ENCODE data around the gene PLEKHA6. TPM values are rescaled to one million over a fixed set of nuclear protein-coding genes. Genes with fewer than 3 reads are reported as not detected.

The PLEKHA6 gene
- total RNA-seq, 2 experiments from 2014 or later = 0.77 to 0.97 TPM

- POLR2A ChIA-PET = interaction anchor here (0.6 kb wide), 1 partner anchor 60 kb away, joined by 4 read pairs; no protein-coding TSS in a partner anchor
- no peak overlapping the region for H3K4me3 Mint-ChIP-seq
Measured at GRCh38 chr1:204358605-204359004, 1.1 kb downstream of the PLEKHA6 start.

GRCh38 chr1:204357551-204358490, 1.9 kb downstream of the PLEKHA6 start:
- Mint-ChIP-seq H3K27me3 (peaks cover 16% of the 10 kb centered on the region), H3K4me1 (peaks cover 3% of the 10 kb centered on the region), H3K4me3 (no peak overlapping the region), H3K9me3 (no peaks in the 10 kb centered on the region), H3K36me3 (no peaks in the 10 kb centered on the region), H3K27ac (no peak overlapping the region)
- POLR2A ChIA-PET = no interaction called here
- ATAC-seq (ENCODE audit: low read depth) = no peak
- no peak for DNase-seq

More at GRCh38 chr1:204358605-204359004, 1.1 kb downstream of the PLEKHA6 start:
- ATAC-seq (ENCODE audit: low read depth) (no peak), DNase-seq (no peak)
- Mint-ChIP-seq H3K27me3 (peaks cover 16% of the 10 kb centered on the region), H3K4me1 (peaks cover 3% of the 10 kb centered on the region), H3K36me3 (no peaks in the 10 kb centered on the region), H3K9me3 (no peaks in the 10 kb centered on the region), H3K27ac (no peak overlapping the region)

DNA sequence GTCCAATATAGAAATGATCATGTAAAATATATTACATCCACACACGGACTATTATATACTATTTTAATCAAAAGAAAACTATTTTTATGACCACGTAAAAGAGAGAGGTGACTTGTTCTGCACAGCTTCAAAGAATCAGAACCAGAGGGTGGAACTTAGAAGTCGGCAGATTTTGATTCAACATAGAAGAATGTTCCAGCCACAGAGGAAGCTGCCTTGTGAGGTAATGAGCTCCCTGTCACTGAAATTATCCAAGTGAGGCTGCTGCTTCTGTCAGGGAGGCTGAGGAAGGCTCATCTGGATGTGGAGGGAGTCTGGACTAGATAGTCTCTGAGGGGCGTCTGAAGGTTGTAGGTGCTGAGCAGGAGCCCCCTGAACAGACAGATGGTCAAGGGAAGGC, 2.7 kb downstream of the PLEKHA6 start:
- no peak for ATAC-seq (ENCODE audit: low read depth)
- H3K36me3 Mint-ChIP-seq = no peaks in the 10 kb centered on the region
- H3K4me3 Mint-ChIP-seq = no peak overlapping the region
- peaks cover 3% of the 10 kb centered on the region for H3K4me1 Mint-ChIP-seq
- no peaks in the 10 kb centered on the region for H3K9me3 Mint-ChIP-seq
- no peak for DNase-seq
- no peak overlapping the region for H3K27ac Mint-ChIP-seq
- POLR2A ChIA-PET = no interaction called here
- peaks cover 12% of the 10 kb centered on the region for H3K27me3 Mint-ChIP-seq

DNA sequence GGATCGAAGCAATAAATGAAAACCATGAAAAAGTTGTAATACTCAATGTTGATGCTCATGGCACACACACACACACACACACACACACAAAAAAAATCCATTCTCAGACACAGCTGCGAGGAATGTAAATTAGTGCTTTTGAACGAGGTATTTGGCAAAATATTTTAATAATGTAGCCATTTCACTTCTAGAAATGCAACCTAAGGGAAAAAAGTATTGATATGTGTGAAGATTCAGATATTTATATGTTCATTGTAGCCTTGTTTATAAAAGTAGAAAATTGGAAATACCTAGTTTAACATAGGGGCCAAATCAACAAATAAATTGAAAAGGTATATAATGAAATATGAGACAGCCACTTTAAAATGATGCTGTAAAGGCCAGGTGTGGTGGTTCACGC, 3.8 kb downstream of the PLEKHA6 start:
- no peaks in the 10 kb centered on the region for H3K9me3 Mint-ChIP-seq
- peaks cover 5% of the 10 kb centered on the region for H3K4me1 Mint-ChIP-seq
- H3K27ac Mint-ChIP-seq = no peak overlapping the region
- no peaks in the 10 kb centered on the region for H3K36me3 Mint-ChIP-seq
- DNase-seq (no peak), ATAC-seq (ENCODE audit: low read depth) (no peak)
- POLR2A ChIA-PET = no interaction called here
- no peak overlapping the region for H3K4me3 Mint-ChIP-seq
- H3K27me3 Mint-ChIP-seq = peaks cover 15% of the 10 kb centered on the region

DNA sequence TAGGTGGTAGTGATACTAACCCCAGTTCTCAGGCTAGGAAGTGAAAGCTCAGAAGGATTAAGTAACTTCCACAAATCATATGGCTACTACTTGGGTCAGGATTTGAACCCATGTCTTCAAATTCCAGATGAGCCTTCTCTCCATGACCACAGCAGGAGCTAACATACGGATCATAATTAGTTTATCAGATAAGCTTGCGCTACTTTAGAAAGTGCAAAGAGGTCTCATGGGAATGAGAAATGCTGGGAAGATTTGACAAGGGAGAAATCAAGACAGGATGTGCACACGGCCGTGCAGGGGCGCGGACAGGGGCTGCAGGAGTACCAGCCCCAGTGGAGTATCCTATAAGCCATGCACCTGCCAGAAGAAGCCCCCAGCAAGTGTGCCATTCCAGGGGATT, 5.2 kb downstream of the PLEKHA6 start:
- ATAC-seq (ENCODE audit: low read depth) (no peak), DNase-seq (no peak)
- no peak overlapping the region for H3K4me3 Mint-ChIP-seq
- H3K27me3 Mint-ChIP-seq = peaks cover 16% of the 10 kb centered on the region
- POLR2A ChIA-PET = no interaction called here
- no peaks in the 10 kb centered on the region for H3K9me3 Mint-ChIP-seq
- peaks cover 3% of the 10 kb centered on the region for H3K4me1 Mint-ChIP-seq
- no peak overlapping the region for H3K27ac Mint-ChIP-seq
- H3K36me3 Mint-ChIP-seq = no peaks in the 10 kb centered on the region

- Mint-ChIP-seq H3K4me1 (peaks cover 3% of the 10 kb centered on the region), H3K4me3 (no peak overlapping the region), H3K36me3 (no peaks in the 10 kb centered on the region), H3K27me3 (peaks cover 8% of the 10 kb centered on the region), H3K27ac (no peak overlapping the region), H3K9me3 (no peaks in the 10 kb centered on the region)
- POLR2A ChIA-PET = no interaction called here
- no peak for DNase-seq
- no peak for ATAC-seq (ENCODE audit: low read depth)
Measured at GRCh38 chr1:204353213-204353910, 6.4 kb downstream of the PLEKHA6 start.

DNA sequence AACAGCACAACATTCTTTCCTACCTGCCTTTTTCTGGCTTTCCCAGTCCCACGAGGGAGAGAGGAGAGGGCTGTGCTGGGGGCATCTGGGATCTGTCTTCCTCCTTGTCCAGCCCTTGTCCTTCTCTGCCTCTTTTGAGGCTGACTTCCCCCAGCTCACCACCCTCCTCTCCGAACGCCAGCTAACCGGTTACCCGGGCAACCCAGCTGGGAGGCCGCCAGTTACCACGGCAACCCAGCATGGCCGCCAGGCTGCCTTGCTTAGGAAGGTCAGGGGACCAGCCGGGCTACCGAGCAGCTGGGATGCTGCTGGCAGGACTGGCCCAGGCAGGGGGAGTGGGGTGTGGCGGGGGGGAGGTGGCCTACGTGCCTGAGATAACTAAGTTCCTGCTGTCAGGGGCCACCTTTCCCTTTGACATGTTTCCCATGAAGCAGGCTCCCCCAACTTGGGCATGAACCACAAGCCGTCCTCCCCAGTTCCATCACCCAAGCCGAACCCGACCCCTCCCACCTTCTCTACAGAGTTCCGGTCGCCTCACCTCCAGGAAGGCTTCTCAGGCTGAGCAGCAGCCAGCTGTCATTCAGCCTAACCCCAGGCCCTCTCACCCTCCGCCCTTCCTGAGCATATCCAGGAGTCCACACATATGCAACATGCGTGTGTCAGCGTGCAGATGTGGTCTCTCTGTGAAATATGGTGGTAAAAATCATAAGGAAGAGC, 8.7 kb downstream of the PLEKHA6 start:
- ATAC-seq (ENCODE audit: low read depth) (peak; percentile 30), DNase-seq (no peak)
- Mint-ChIP-seq H3K36me3 (no peaks in the 10 kb centered on the region), H3K4me1 (peaks cover 3% of the 10 kb centered on the region), H3K27me3 (peaks cover 8% of the 10 kb centered on the region), H3K4me3 (no peak overlapping the region), H3K27ac (no peak overlapping the region), H3K9me3 (no peaks in the 10 kb centered on the region)
- POLR2A ChIA-PET = no interaction called here

GRCh38 chr1:204350312-204350711, 9.4 kb downstream of the PLEKHA6 start:
- Mint-ChIP-seq H3K4me1 (peaks cover 3% of the 10 kb centered on the region), H3K36me3 (no peaks in the 10 kb centered on the region), H3K4me3 (no peak overlapping the region), H3K9me3 (no peaks in the 10 kb centered on the region), H3K27ac (no peak overlapping the region), H3K27me3 (peaks cover 8% of the 10 kb centered on the region)
- POLR2A ChIA-PET = interaction anchor here (0.6 kb wide), 1 partner anchor 498 kb away, joined by 3 read pairs; no protein-coding TSS in a partner anchor
- DNase-seq (no peak), ATAC-seq (ENCODE audit: low read depth) (no peak)

- Mint-ChIP-seq H3K27me3 (peaks cover 8% of the 10 kb centered on the region), H3K4me3 (no peak overlapping the region), H3K9me3 (no peaks in the 10 kb centered on the region), H3K27ac (no peak overlapping the region), H3K36me3 (no peaks in the 10 kb centered on the region), H3K4me1 (peaks cover 3% of the 10 kb centered on the region)
- DNase-seq = no peak
- POLR2A ChIA-PET = interaction anchor here (0.6 kb wide), 1 partner anchor 498 kb away, joined by 3 read pairs; no protein-coding TSS in a partner anchor
- no peak for ATAC-seq (ENCODE audit: low read depth)
Measured at GRCh38 chr1:204349602-204350001, 10.1 kb downstream of the PLEKHA6 start.

DNA sequence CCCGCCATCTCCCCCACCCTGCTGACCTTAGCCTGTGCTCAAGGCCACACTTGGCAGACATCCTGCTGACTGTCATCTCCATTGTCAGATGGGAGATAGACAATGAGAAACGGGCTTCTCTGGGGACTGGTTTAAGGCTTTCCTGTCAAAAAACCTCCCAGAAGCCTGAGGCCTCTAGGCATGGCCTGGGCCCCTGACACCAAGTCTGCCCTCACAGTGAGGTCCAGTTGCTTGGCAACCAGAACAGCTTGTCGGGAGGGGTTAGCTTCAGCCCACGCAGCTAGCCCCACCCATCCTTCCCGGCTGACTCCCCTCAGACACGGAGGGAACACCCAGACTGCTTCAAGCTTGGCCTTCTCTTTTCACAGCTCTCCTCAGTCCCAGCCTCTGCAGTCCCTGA, 11.0 kb downstream of the PLEKHA6 start:
- POLR2A ChIA-PET = no interaction called here
- no peak for ATAC-seq (ENCODE audit: low read depth)
- peaks cover 3% of the 10 kb centered on the region for H3K4me1 Mint-ChIP-seq
- no peak for DNase-seq
- peaks cover 8% of the 10 kb centered on the region for H3K27me3 Mint-ChIP-seq
- no peak overlapping the region for H3K27ac Mint-ChIP-seq
- no peaks in the 10 kb centered on the region for H3K36me3 Mint-ChIP-seq
- no peak overlapping the region for H3K4me3 Mint-ChIP-seq
- H3K9me3 Mint-ChIP-seq = no peaks in the 10 kb centered on the region

DNA sequence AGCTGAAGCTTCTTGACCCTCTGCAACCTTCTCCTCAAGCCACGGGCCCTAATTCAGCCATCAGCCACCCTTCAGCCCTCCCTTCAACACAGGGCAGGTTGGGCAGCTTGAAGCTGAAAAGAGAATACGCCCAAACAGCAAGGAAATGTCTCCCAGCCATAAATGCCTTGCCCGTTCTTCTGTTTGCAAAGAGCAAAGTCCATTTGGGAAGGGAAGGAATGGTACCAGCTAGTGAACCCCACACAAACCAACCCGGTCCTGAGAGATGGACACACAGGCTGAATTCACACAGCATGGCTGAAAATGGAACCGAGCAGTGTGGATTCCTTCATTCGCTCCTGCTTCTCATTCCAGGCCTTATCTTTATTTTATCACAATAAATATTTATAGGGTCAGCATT, 11.5 kb downstream of the PLEKHA6 start:
- no peak for DNase-seq
- Mint-ChIP-seq H3K27ac (no peak overlapping the region), H3K4me1 (peaks cover 3% of the 10 kb centered on the region), H3K4me3 (no peak overlapping the region), H3K36me3 (no peaks in the 10 kb centered on the region), H3K9me3 (no peaks in the 10 kb centered on the region), H3K27me3 (peaks cover 8% of the 10 kb centered on the region)
- no peak for ATAC-seq (ENCODE audit: low read depth)
- POLR2A ChIA-PET = no interaction called here

GRCh38 chr1:204345941-204346645, 13.6 kb downstream of the PLEKHA6 start:
- POLR2A ChIA-PET = no interaction called here
- Mint-ChIP-seq H3K4me1 (no peaks in the 10 kb centered on the region), H3K9me3 (no peaks in the 10 kb centered on the region), H3K27me3 (peaks cover 8% of the 10 kb centered on the region), H3K4me3 (no peak overlapping the region), H3K36me3 (no peaks in the 10 kb centered on the region), H3K27ac (no peak overlapping the region)
- no peak for DNase-seq
- ATAC-seq (ENCODE audit: low read depth) = no peak

GRCh38 chr1:204345438-204345841, 14.3 kb downstream of the PLEKHA6 start:
- POLR2A ChIA-PET = no interaction called here
- no peaks in the 10 kb centered on the region for H3K36me3 Mint-ChIP-seq
- no peak for ATAC-seq (ENCODE audit: low read depth)
- H3K27ac Mint-ChIP-seq = no peak overlapping the region
- no peak overlapping the region for H3K4me3 Mint-ChIP-seq
- DNase-seq = no peak
- no peaks in the 10 kb centered on the region for H3K4me1 Mint-ChIP-seq
- H3K27me3 Mint-ChIP-seq = peaks cover 6% of the 10 kb centered on the region
- H3K9me3 Mint-ChIP-seq = no peaks in the 10 kb centered on the region
